ENCODE measurements around the gene CFAP74. TPM values are rescaled to one million over a fixed set of nuclear protein-coding genes. Genes with fewer than 3 reads are reported as not detected.
"Not testable (repeated sequence)": the region's sequence is repeated elsewhere in the genome, so short reads cannot be mapped to it uniquely, and the experiment has no call there.

Gene CFAP74
- total RNA-seq, 1 experiment from 2014 or later, result not detected

GRCh38 chr1:1981142-1981500, 22.5 kb downstream of the CFAP74 start:
- POLR2A ChIA-PET (ENCODE audit: low non-redundant PET), result no interaction called here
- intact Hi-C loops (cut with micrococcal nuclease; ENCODE audit: unreplicated experiment), result no loop called here
- Histone ChIP-seq H3K27ac (ENCODE audit: low read depth, low read length, poor library complexity, severe bottlenecking) (no peak overlapping the region), H3K9me3 (ENCODE audit: low read depth, low read length, poor library complexity, severe bottlenecking) (no peaks in the 10 kb centered on the region), H3K36me3 (ENCODE audit: insufficient read depth, low read length, poor library complexity, severe bottlenecking) (no peaks in the 10 kb centered on the region), H3K27me3 (replicated peaks; ENCODE audit: insufficient read depth, low read depth, low read length, poor library complexity) (no peaks in the 10 kb centered on the region), H3K4me3 (ENCODE audit: low read depth, low read length, poor library complexity, severe bottlenecking) (no peak overlapping the region), H3K4me1 (ENCODE audit: insufficient read depth, low read length, poor library complexity, severe bottlenecking) (no peaks in the 10 kb centered on the region)
- TF ChIP-seq, protein P1, sequence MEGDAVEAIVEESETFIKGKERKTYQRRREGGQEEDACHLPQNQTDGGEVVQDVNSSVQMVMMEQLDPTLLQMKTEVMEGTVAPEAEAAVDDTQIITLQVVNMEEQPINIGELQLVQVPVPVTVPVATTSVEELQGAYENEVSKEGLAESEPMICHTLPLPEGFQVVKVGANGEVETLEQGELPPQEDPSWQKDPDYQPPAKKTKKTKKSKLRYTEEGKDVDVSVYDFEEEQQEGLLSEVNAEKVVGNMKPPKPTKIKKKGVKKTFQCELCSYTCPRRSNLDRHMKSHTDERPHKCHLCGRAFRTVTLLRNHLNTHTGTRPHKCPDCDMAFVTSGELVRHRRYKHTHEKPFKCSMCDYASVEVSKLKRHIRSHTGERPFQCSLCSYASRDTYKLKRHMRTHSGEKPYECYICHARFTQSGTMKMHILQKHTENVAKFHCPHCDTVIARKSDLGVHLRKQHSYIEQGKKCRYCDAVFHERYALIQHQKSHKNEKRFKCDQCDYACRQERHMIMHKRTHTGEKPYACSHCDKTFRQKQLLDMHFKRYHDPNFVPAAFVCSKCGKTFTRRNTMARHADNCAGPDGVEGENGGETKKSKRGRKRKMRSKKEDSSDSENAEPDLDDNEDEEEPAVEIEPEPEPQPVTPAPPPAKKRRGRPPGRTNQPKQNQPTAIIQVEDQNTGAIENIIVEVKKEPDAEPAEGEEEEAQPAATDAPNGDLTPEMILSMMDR (conservative IDR thresholded peaks at IDR 0.05; ENCODE audit: low read depth, low read length), result no peak
- no peak for TF ChIP-seq EZH2 (IDR thresholded peaks at IDR 0.05; ENCODE audit: borderline replicate concordance, low read depth, low read length, poor library complexity, severe bottlenecking)
- CTCF ChIA-PET, result no interaction called here
- BruUV-seq (replicated peaks), result no TSS peak
- no peak for DNase-seq (ENCODE audit: low spot score)

DNA sequence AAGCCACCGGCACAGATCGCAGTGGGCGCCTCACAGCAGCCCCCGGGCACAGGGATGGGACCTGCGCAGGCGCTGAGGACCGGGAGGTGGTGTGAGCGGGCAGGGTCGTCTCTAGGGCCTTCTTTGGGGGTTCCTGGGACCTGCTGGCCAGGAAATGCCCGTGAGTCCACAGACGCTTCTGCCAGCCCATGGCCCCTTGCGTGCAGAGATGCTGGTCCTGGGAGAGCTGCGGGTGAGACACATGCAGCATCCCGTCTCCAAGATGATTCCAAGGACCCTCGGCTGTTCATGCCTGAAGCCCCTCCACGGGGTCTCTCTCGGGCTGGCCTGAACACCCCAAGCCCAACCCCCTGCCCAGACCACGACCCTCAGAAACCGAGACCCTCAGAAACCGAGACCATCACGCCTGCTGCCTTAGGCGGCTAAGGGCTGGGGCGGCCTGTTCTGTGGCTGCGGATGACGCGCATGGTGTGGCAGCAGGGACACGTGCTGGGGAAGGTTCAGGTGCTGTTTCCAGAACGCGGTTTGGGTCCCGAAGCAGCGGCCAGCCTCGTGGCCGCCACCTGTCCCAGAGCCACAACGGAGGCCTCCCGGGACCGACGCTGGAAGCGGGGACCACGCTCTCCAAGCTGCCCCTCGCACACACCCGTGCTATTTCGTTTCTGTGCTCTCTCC, 23.0 kb downstream of the CFAP74 start:
- Histone ChIP-seq H3K27me3 (replicated peaks; ENCODE audit: insufficient read depth, low read depth, low read length, poor library complexity) (no peaks in the 10 kb centered on the region), H3K4me1 (ENCODE audit: insufficient read depth, low read length, poor library complexity, severe bottlenecking) (no peaks in the 10 kb centered on the region), H3K36me3 (ENCODE audit: insufficient read depth, low read length, poor library complexity, severe bottlenecking) (no peaks in the 10 kb centered on the region), H3K4me3 (ENCODE audit: low read depth, low read length, poor library complexity, severe bottlenecking) (no peak overlapping the region), H3K9me3 (ENCODE audit: low read depth, low read length, poor library complexity, severe bottlenecking) (no peaks in the 10 kb centered on the region), H3K27ac (ENCODE audit: low read depth, low read length, poor library complexity, severe bottlenecking) (no peak overlapping the region)
- TF ChIP-seq, protein P1 (conservative IDR thresholded peaks at IDR 0.05; ENCODE audit: low read depth, low read length), result no peak
- no peak for TF ChIP-seq EZH2 (IDR thresholded peaks at IDR 0.05; ENCODE audit: borderline replicate concordance, low read depth, low read length, poor library complexity, severe bottlenecking)
- BruUV-seq (replicated peaks), result no TSS peak
- ChIA-PET POLR2A (ENCODE audit: low non-redundant PET) (no interaction called here), CTCF (no interaction called here)
- intact Hi-C loops (cut with micrococcal nuclease; ENCODE audit: unreplicated experiment), result no loop called here
- no peak for DNase-seq (ENCODE audit: low spot score)

DNA sequence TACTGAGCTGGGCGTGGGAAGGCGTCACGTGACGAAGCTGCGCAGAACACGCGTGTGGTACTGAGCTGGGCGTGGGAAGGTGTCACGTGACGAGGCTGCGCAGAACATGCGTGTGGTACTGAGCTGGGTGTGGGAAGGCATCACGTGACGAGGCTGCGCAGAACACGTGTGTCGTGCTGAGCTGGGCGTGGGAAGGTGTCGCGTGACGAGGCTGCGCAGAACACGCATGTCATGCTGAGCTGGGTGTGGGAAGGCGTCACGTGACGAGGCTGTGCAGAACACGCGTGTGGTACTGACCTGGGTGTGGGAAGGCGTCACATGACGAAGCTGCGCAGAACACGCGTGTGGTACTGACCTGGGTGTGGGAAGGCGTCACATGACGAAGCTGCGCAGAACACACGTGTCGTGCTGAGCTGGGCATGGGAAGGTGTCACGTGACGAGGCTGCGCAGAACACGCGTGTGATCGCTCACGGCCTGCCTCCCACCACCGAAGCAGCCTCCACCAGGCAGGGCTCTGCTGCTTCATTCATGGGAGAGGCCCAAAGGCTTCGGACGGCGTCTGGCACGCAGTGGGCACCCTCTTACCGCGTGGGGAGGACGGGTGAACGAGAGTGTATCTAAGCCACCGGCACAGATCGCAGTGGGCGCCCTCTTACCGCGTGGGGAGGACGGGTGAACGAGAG, 24.0 kb downstream of the CFAP74 start:
- Histone ChIP-seq H3K4me3 (ENCODE audit: low read depth, low read length, poor library complexity, severe bottlenecking) (no peak overlapping the region), H3K4me1 (ENCODE audit: insufficient read depth, low read length, poor library complexity, severe bottlenecking) (no peaks in the 10 kb centered on the region), H3K27me3 (replicated peaks; ENCODE audit: insufficient read depth, low read depth, low read length, poor library complexity) (peaks cover 3% of the 10 kb centered on the region), H3K9me3 (ENCODE audit: low read depth, low read length, poor library complexity, severe bottlenecking) (no peaks in the 10 kb centered on the region), H3K36me3 (ENCODE audit: insufficient read depth, low read length, poor library complexity, severe bottlenecking) (no peaks in the 10 kb centered on the region), H3K27ac (ENCODE audit: low read depth, low read length, poor library complexity, severe bottlenecking) (no peak overlapping the region)
- no TSS peak for BruUV-seq (replicated peaks)
- POLR2A ChIA-PET (ENCODE audit: low non-redundant PET), result no interaction called here
- CTCF ChIA-PET, result no interaction called here
- TF ChIP-seq, protein P1 (conservative IDR thresholded peaks at IDR 0.05; ENCODE audit: low read depth, low read length), result no peak
- no peak for TF ChIP-seq EZH2 (IDR thresholded peaks at IDR 0.05; ENCODE audit: borderline replicate concordance, low read depth, low read length, poor library complexity, severe bottlenecking)
- no peak for DNase-seq (ENCODE audit: low spot score)
- intact Hi-C loops (cut with micrococcal nuclease; ENCODE audit: unreplicated experiment), result no loop called here

GRCh38 chr1:1978690-1979481, 24.7 kb downstream of the CFAP74 start:
- POLR2A ChIA-PET (ENCODE audit: low non-redundant PET); intact Hi-C loops (cut with micrococcal nuclease; ENCODE audit: unreplicated experiment); BruUV-seq (replicated peaks): not testable (repeated sequence)

More at GRCh38 chr1:1978690-1979481, 24.7 kb downstream of the CFAP74 start:
- H3K4me3 ChIP-seq (ENCODE audit: low read depth, low read length, poor library complexity, severe bottlenecking); H3K36me3 ChIP-seq (ENCODE audit: insufficient read depth, low read length, poor library complexity, severe bottlenecking); H3K27ac ChIP-seq (ENCODE audit: low read depth, low read length, poor library complexity, severe bottlenecking); H3K9me3 ChIP-seq (ENCODE audit: low read depth, low read length, poor library complexity, severe bottlenecking); DNase-seq (ENCODE audit: low spot score); H3K27me3 ChIP-seq (replicated peaks; ENCODE audit: insufficient read depth, low read depth, low read length, poor library complexity); H3K4me1 ChIP-seq (ENCODE audit: insufficient read depth, low read length, poor library complexity, severe bottlenecking): not testable (repeated sequence)
- CTCF ChIA-PET, result interaction anchor here (0.7 kb wide), 1 partner anchor 170 kb away, joined by 3 read pairs; no protein-coding TSS in a partner anchor
